Keratinocyte (primary cell): ENCODE data around the gene ERI3. TPM values are rescaled to one million over a fixed set of nuclear protein-coding genes. Genes with fewer than 3 reads are reported as not detected.

Source experiments
- DNase-seq: peaks from one replicate; pipeline ENCODE4 v3.0.0-alpha.2; 2011; ENCODE audit warnings: low read depth, missing footprints, low spot score
- FAIRE-seq: peaks from 2 replicates; lab custom pipeline; 2011; peaks lifted over from hg19 to GRCh38; lab: Jason Lieb, UNC
- H2AFZ ChIP-seq: 2 replicates; pipeline ENCODE4 v1.6.0; 2012; ENCODE audit warnings: low read length, control low read depth, inconsistent platforms; ENCODE audit not compliant: control insufficient read depth
- H3K27ac ChIP-seq: 2 replicates; pipeline ENCODE4 v1.5.1; 2011; ENCODE audit warnings: low read length; ENCODE audit not compliant: control insufficient read depth, insufficient read depth
- H3K27me3 ChIP-seq: 3 replicates; pipeline ENCODE4 v1.6.0; 2011; ENCODE audit warnings: low read length; ENCODE audit not compliant: control insufficient read depth, insufficient read depth; ENCODE audit errors: extremely low read depth
- H3K36me3 ChIP-seq, 2 experiments: 2 replicates in 1 of 2; 3 replicates in 1 of 2; pipeline ENCODE4 v1.5.1; 2011; ENCODE audit warnings: low read length in 2 of 2, mild to moderate bottlenecking in 1 of 2; ENCODE audit not compliant: control insufficient read depth in 2 of 2, insufficient read depth in 2 of 2; ENCODE audit errors: extremely low read depth in 1 of 2
- H3K4me1 ChIP-seq: 3 replicates; pipeline ENCODE4 v1.5.1; 2011; ENCODE audit warnings: low read length; ENCODE audit not compliant: control insufficient read depth, insufficient read depth; ENCODE audit errors: extremely low read depth
- H3K4me2 ChIP-seq: 3 replicates; pipeline ENCODE4 v1.6.0; 2011; ENCODE audit warnings: low read depth, low read length; ENCODE audit not compliant: control insufficient read depth, insufficient read depth; ENCODE audit errors: extremely low read depth
- H3K4me3 ChIP-seq, 3 experiments: fragments of 200-600 bp in 1 of 3; sonication (generic) in 1 of 3; 2 replicates in 2 of 3; 3 replicates in 1 of 3; pipeline ENCODE4 v1.5.1; 2011 to 2016; ENCODE audit warnings: low read length in 3 of 3, mild to moderate bottlenecking in 3 of 3, control low read depth in 2 of 3, inconsistent platforms in 1 of 3, low read depth in 1 of 3, mixed read lengths in 1 of 3, mixed run types in 1 of 3, moderate library complexity in 1 of 3; ENCODE audit not compliant: control insufficient read depth in 2 of 3, insufficient read depth in 2 of 3; ENCODE audit errors: extremely low read depth in 1 of 3
- H3K79me2 ChIP-seq: 2 replicates; pipeline ENCODE4 v1.6.0; 2012; ENCODE audit warnings: low read length; ENCODE audit not compliant: control insufficient read depth, insufficient read depth
- H3K9ac ChIP-seq: 3 replicates; pipeline ENCODE4 v1.6.0; 2011; ENCODE audit warnings: low read length; ENCODE audit not compliant: control insufficient read depth, insufficient read depth; ENCODE audit errors: extremely low read depth
- H3K9me1 ChIP-seq: 3 replicates; pipeline ENCODE4 v1.6.0; 2011; ENCODE audit warnings: low read length; ENCODE audit not compliant: control insufficient read depth, insufficient read depth; ENCODE audit errors: extremely low read depth
- H3K9me3 ChIP-seq: 2 replicates; pipeline ENCODE4 v1.5.1; 2012; ENCODE audit warnings: low read depth, low read length; ENCODE audit not compliant: control insufficient read depth
- H4K20me1 ChIP-seq: 3 replicates; pipeline ENCODE4 v1.6.0; 2011; ENCODE audit warnings: low read length; ENCODE audit not compliant: control insufficient read depth, insufficient read depth; ENCODE audit errors: extremely low read depth
- CTCF ChIP-seq, 3 experiments: IDR thresholded peaks in 1 of 3; conservative IDR thresholded peaks in 1 of 3; optimal IDR thresholded peaks in 1 of 3; 2 replicates in 2 of 3; 3 replicates in 1 of 3; pipeline versions ENCODE3 to v1.5.1; 2011; ENCODE audit warnings: low read length in 3 of 3, mild to moderate bottlenecking in 3 of 3, moderate library complexity in 2 of 3, control low read depth in 1 of 3, inconsistent platforms in 1 of 3; ENCODE audit not compliant: insufficient read depth in 2 of 3; ENCODE audit errors: extremely low read depth in 1 of 3
- EZH2 ChIP-seq: IDR thresholded peaks from one replicate; pipeline ENCODE4 v1.6.1; 2012; ENCODE audit warnings: inconsistent platforms, mild to moderate bottlenecking, low read length, moderate library complexity
- dilution Hi-C: fragments of 300-500 bp; cut with MboI; formaldehyde crosslinking; loops from one replicate; pipeline ENCODE4 v1.7.0; 2020; ENCODE audit warnings: low sequenced_read_pairs; ENCODE audit not compliant: extremely low pct_ligation_motif_present
- polyA plus RNA-seq, 5 experiments: library from polyadenylated mRNA; depleted of rRNA in 3 of 5; stranded (reverse) in 3 of 5; stranded (forward) in 1 of 5; unstranded in 1 of 5; fragments of >200 nt; gene quantifications; 1 replicate in 1 of 5; 2 replicates in 3 of 5; 3 replicates in 1 of 5; pipeline versions ENCODE4 v1.2.1 to v1.2.3, GENCODE V29; 2011 to 2012; ENCODE audit warnings: missing spikeins in 2 of 5, low read depth in 1 of 5, low replicate concordance in 1 of 5

The ERI3 gene
- polyA plus RNA-seq, 1 donor (not counting 4 experiments of a cell fraction or from before 2014, with no cell fraction given): 43.7 TPM

- Histone ChIP-seq H4K20me1 (no peaks in the 10 kb centered on the region), H3K4me1 (no peaks in the 10 kb centered on the region), H3K9ac (no peak overlapping the region), H2AFZ (no peak overlapping the region), H3K79me2 (no peaks in the 10 kb centered on the region), H3K4me3 (no peak overlapping the region), H3K9me3 (no peaks in the 10 kb centered on the region), H3K27me3 (no peaks in the 10 kb centered on the region), H3K4me2 (no peak overlapping the region), H3K9me1 (no peaks in the 10 kb centered on the region), H3K36me3 (peaks cover 4% of the 10 kb centered on the region in 2 experiments), H3K27ac (no peak overlapping the region)
- no peak for DNase-seq
- FAIRE-seq: no peak
- dilution Hi-C loops: no loop called here
- TF ChIP-seq CTCF (optimal IDR thresholded peaks at IDR 0.05 in 1 of 3, IDR thresholded peaks at IDR 0.05 in 1 of 3, conservative IDR thresholded peaks at IDR 0.05 in 1 of 3; ENCODE audit: extremely low read depth in 1 of 3, insufficient read depth in 2 of 3, low read length in 3 of 3) (no peak), EZH2 (no peak)
These were observed 121.5 kb downstream of the ERI3 start for GRCh38 chr1:44233593-44233992.

- dilution Hi-C loops: no loop called here
- H3K9me3 ChIP-seq: no peaks in the 10 kb centered on the region
- H3K27ac ChIP-seq: no peak overlapping the region
- H3K27me3 ChIP-seq: no peaks in the 10 kb centered on the region
- DNase-seq: no peak
- H3K4me1 ChIP-seq: no peaks in the 10 kb centered on the region
- no peak overlapping the region for H3K4me2 ChIP-seq
- H4K20me1 ChIP-seq: no peaks in the 10 kb centered on the region
- no peaks in the 10 kb centered on the region for H3K9me1 ChIP-seq
- peaks cover 4% of the 10 kb centered on the region in 2 experiments for H3K36me3 ChIP-seq
- no peak overlapping the region for H3K4me3 ChIP-seq
- no peak overlapping the region for H2AFZ ChIP-seq
- no peaks in the 10 kb centered on the region for H3K79me2 ChIP-seq
- no peak overlapping the region for H3K9ac ChIP-seq
- no peak for FAIRE-seq
- TF ChIP-seq CTCF (optimal IDR thresholded peaks at IDR 0.05 in 1 of 3, IDR thresholded peaks at IDR 0.05 in 1 of 3, conservative IDR thresholded peaks at IDR 0.05 in 1 of 3; ENCODE audit: extremely low read depth in 1 of 3, insufficient read depth in 2 of 3, low read length in 3 of 3): no peak
- no peak for TF ChIP-seq EZH2
These were observed 124.3 kb downstream of the ERI3 start for GRCh38 chr1:44230796-44231195.
